ENCODE measurements around the gene TMEM88. TPM values are rescaled to one million over a fixed set of nuclear protein-coding genes. Genes with fewer than 3 reads are reported as not detected.

TMEM88 gene, protein sequence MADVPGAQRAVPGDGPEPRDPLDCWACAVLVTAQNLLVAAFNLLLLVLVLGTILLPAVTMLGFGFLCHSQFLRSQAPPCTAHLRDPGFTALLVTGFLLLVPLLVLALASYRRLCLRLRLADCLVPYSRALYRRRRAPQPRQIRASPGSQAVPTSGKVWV
- total RNA-seq: 375 and 382 TPM in 2 replicates

DNA sequence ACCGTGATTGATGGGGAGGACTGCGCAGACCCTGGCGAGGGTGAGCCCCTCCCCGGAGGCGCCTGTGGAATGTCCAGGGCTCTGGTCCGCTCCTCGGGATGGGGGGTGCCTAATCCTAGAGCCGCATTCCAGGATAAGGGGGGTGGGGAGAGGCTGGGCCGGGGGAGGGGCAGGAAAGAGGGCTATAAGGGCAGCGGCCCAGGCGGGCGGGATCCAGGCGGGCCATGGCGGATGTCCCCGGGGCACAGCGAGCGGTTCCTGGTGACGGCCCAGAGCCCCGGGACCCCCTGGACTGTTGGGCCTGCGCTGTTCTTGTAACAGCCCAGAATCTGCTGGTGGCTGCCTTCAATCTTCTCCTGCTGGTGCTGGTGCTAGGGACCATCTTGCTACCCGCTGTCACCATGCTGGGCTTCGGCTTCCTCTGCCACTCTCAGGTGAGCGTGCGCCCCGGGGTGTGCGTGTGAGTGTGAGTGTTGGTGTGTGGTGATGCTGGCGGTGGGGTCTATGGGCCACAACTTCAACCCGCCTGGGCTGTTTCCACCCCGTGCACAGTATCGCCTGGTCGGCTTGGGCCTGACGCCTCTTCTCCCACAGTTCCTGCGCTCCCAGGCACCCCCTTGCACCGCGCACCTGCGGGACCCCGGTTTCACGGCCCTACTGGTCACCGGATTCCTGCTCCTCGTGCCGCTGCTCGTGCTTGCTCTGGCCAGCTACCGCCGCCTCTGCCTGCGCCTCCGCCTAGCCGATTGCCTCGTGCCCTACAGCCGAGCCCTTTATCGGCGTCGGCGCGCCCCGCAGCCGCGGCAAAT, at the start of gene TMEM88:
Gene TMEM88 (plus strand): TSS at position 216 of the 809 bp plus-strand sequence. CDS start 9 bp downstream, at position 225.

DNA sequence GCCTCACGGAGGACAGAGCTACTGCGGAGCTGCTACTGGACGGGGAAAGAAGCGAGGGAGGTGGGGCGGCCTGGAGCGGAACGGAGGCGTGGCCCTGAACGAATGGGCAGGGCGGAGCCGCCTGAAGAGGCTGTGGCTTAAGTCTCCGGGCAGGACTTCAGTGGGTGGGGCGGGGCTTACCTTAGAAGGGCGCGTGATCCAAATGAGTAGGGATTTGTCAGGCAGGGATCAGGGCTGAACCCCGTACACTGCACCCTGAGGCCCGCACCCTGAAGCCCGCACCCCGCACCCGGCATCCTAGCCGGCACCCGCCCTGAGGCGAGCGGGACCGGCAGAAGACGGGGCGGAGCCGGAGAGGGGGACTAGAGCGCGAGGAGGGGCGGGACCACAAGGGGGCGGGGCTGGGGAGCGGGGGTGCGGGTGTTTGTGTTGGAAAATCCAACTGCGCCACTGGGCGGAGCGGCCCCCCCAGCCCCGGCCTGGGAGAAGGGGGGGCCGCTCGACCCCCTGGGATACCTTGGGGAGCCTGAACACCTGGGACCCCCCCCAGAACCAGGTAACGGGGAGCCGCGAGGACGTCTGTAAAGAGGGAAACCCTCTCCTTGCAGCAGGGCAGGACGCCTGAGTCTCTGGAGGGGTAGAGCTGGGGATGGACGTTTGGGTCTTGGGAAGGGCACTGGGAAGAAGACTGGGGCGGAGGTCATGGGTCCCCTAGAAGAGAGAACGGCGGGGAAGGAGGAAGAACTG, 20.9 kb upstream of the TMEM88 start, which contains the start of gene KDM6B:
Gene KDM6B (plus strand): TSS at position 423 of the 747 bp plus-strand sequence. CDS start 11,338 bp downstream, outside the sequence.

DNA sequence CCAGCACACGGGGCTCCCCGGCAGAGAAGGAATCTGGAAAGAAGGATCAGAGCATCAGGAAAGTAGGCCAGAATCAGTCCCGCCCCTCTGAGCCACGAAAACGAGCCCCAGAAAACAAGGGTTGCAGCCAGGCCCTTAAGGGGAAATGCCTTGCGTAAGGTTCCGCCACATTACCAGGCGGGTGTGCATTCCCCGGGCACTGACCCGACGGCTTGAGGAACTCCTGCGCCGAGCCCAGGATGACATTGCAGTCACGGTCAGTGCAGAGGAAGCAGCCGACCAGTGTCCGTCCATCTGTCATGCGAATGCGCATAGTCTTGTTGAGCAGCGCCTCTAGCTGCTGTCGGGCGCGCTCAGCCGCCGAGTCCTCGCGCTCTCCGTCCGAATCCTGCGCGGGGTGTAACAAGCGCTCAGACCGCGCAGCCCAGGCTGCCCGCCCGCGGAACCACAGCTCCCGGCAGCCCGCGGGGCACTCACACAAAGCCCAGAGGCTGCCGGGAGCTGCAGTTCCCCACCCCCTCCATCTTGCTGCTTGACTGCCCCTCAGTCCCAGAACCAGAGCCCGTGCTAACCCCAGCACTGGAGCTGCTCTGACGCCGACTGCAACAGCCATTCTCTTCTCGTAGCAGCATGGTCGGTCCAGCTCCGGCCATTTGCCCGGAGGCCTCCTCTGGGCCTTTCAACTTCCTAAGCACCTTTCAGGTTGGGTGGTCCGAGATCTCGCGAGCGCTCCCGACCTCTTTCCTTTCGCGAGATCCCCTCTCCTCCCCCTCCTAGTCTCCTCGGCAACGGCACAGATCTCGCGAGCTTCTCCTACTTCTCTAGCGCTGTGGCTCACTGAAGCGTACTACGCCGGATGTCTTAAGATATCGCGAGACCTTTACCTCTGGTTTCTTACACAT, 2.2 kb downstream of the TMEM88 start, which contains the start of gene NAA38:
Gene NAA38 (minus strand): TSS at position 749 of the 902 bp plus-strand sequence. CDS start 96 bp downstream, at position 653.

DNA sequence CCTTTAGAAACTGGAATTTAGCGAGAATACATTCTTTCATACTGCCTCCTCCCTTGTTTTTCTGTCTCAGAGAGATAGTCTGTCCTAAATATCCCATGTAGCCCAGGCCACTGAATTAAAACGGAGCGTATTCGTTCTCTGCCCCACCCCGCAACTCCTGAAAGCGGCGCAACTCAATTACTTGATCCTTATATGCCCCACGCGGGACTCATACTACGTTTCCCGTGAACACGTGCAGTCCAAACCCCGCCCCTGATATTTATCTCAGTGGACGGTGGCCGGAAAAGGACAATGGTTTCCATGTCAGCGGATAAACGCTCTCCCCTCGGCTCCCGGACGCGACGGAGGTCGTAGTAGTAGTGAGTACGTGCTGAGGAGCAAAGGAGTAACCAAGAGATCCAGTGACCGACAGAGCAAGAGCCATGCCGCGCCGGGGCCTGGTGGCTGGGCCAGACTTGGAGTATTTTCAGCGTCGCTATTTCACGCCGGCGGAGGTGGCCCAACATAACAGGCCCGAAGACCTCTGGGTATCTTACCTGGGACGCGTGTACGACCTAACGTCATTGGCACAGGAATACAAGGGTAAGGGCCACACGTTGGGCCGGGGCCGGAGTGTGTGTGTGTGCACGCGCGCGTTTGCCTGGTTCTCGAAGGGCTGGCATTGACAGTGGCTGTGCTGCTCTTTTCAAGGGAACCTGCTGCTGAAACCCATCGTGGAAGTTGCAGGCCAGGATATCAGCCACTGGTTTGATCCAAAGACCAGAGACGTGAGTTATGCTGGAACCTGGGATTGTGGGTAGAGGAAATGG, 3.1 kb downstream of the TMEM88 start, which contains the start of gene CYB5D1:
Gene CYB5D1 (plus strand): TSS at position 291 of the 809 bp plus-strand sequence. CDS start 132 bp downstream, at position 423.

DNA sequence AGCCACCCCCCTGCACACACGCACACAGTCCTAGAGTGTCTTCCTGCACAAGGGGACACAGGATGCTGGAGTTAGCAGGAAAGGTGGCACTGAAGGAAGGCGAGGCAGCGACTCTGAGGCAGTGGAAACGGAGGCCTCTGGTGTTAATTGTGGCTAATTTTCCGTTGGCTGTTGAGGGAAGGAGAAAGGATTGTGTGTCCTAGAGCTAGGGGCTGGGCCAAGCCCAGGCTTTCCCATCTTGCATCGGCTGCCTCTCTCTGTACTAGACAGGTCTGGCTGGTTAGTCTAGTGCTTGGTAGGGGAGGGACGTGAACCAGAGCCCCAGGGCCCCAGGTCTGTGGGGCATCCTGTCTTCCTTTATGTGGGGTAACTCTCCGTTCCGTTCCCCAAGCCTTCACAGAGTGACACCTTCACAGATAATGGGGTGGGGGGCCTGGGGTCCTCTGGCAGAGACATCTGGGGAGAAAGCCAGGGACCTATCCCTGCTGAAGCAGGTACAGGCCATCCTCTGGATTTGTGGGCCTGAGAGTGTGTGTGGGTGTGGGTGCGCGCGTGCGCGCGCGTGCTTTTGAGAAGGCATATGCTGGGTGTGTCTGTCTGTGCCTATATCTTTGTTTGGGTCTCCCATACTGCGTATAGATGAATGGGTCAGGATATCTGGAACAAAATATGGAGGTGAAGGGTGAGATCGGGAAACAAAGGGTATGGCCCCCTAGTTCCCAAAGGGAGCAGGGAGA, 33.5 kb downstream of the TMEM88 start, which contains the start of gene CHD3:
Gene CHD3 (plus strand): TSS at position 606 of the 737 bp plus-strand sequence. CDS start 212 bp downstream, outside the sequence.

Other genes with a start within 250 kb of the TMEM88 start
- gene FXR2, start 240.2 kb upstream of the TMEM88 start, total RNA-seq: 29.8 and 33.8 TPM in 2 replicates
- 18.9 and 24.8 TPM in 2 replicates for gene SAT2, start 227.2 kb upstream of the TMEM88 start, total RNA-seq
- 0.13 TPM in 1 of 2 replicates, not detected in the other for gene SHBG, start 224.9 kb upstream of the TMEM88 start, total RNA-seq
- gene ATP1B2, start 204.1 kb upstream of the TMEM88 start, total RNA-seq: not detected in 2 replicates
- 85.9 and 87.5 TPM in 2 replicates for gene TP53, start 167.6 kb upstream of the TMEM88 start, total RNA-seq
- 20.5 and 21.6 TPM in 2 replicates for gene WRAP53, start 166.6 kb upstream of the TMEM88 start, total RNA-seq
- 0.10 and 0.13 TPM in 2 replicates for gene EFNB3, start 149.9 kb upstream of the TMEM88 start, total RNA-seq
- gene DNAH2, start 137.3 kb upstream of the TMEM88 start, total RNA-seq: 0.93 and 1.7 TPM in 2 replicates
- gene KDM6B, start 20.8 kb upstream of the TMEM88 start, total RNA-seq: 0.87 and 1.0 TPM in 2 replicates
- gene NAA38, start 2.5 kb downstream of the TMEM88 start, total RNA-seq: 128 and 161 TPM in 2 replicates
- 10.6 and 13.9 TPM in 2 replicates for gene CYB5D1, start 2.9 kb downstream of the TMEM88 start, total RNA-seq
- gene CHD3, start 33.7 kb downstream of the TMEM88 start, total RNA-seq: 41.0 and 54.0 TPM in 2 replicates
- 1.1 and 9.3 TPM in 2 replicates for gene RNF227, start 61.2 kb downstream of the TMEM88 start, total RNA-seq
- 0.13 and 0.15 TPM in 2 replicates for gene KCNAB3, start 74.8 kb downstream of the TMEM88 start, total RNA-seq
- gene TRAPPC1, start 76.9 kb downstream of the TMEM88 start, total RNA-seq: 62.7 and 76.0 TPM in 2 replicates
- gene CNTROB, start 77.1 kb downstream of the TMEM88 start, total RNA-seq: 24.2 and 27.6 TPM in 2 replicates
- gene GUCY2D, start 147.5 kb downstream of the TMEM88 start, total RNA-seq: not detected in 2 replicates
- not detected in 2 replicates for gene ALOX15B, start 184.0 kb downstream of the TMEM88 start, total RNA-seq
- gene ALOX12B, start 232.7 kb downstream of the TMEM88 start, total RNA-seq: not detected in 2 replicates

Data from mammary microvascular endothelial cell (primary cell).